NCI-H2171 (cell line): ENCODE results near the gene EIF2AK2.
"Not testable (repeated sequence)": the region's sequence is repeated elsewhere in the genome, so short reads cannot be mapped to it uniquely, and the experiment has no call there.

Source experiments
- DNase-seq: peaks from one replicate; lab custom pipeline; 2025; lab: John Stamatoyannopoulos, UW

EIF2AK2 gene

DNA sequence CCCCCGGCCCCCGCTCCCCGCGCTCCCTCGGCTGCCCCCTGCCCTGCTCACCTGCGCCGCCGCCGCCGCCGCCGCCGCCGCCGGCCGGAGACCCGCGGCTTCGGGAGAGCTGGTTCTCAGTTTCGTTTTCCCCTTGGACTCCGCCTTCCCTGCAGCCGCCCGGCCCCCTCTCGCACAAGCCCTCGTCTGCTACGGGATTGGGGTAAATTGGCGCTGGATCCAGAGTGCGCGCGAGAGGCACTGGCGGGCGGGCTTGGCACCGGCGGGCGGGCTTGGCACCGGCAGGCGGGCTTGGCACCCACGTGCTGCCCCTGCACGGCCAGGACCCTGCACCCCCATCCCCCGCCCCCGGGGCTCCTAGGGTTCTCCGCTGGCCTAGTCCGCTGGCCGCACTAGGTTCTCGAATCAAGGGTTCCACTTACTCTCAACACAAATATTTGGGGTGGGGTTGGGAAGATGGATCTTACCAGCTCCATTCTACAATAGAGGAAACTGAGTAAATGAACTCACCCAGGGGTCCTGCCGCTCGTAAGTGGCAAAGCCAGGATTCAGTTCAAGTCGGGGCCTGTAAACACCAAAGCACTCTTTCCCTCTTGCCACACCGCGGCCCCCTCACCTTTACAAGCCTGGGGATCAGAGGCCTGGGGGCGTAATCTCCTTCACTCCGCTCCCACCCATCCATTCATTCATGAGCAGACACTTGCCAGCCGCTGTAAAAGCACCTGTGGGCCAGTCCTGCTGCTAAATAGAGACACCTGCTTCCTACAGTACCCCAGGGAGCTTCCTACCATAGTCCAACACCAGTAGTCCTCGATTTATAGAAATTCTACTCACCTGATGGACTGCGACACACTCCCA lies at the start of gene EIF2AK2:
Gene EIF2AK2, minus strand, starts transcription at position 124 of the 858 bp plus-strand sequence. CDS start 9,174 bp downstream, outside the sequence.
- DNase-seq: peak; percentile 67

DNA sequence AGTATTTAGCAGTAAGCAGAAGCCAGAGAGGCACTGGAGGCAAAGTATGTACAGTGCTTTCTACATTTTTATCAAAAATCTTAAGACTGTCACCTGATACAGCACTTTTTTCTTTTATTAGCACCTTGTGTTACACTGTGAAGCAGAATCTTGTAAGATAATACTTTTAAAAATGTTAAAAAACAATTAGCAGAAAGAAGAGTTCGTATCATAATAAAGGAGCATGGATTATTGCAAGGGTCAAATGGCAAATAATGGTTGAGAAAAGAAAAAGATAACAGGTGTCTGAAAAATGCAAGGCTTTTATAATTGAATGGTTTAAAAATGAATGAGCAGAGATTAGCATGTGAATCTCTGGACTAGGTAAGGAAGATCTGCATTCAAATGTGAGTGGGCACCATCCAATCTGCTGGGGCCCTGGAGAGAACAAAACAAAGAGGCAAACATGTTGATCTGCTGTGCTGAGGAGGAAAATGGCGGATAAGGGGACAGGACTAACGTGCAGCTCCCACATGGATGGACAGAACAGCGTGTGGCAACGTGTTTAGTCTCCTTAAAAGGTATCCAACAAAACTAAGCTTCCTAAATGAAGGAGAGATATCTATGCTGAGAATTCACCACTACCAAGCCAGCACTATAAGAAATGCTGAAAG lies 49.0 kb upstream of the EIF2AK2 start:
- no peak for DNase-seq

DNA sequence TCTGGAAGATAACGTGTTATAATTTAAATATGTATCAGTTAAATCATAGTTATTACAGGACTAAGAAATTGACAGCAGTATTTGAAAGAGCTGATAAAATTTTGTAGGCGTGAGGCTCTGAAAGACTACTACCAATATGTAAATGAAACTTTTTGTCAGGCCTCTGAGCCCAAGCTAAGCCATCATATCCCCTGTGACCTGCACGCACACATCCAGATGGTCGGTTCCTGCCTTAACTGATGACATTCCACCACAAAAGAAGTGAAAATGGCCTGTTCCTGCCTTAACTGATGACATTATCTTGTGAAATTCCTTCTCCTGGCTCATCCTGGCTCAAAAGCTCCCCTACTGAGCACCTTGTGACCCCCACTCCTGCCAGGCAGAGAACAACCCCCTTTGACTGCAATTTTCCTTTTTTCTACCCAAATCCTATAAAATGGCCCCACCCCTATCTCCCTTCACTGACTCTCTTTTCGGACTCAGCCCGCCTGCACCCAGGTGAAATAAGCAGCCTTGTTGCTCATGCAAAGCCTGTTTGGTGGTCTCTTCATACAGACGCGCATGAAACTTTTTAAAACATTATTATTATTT lies 48.4 kb upstream of the EIF2AK2 start:
- DNase-seq: not testable (repeated sequence)

DNA sequence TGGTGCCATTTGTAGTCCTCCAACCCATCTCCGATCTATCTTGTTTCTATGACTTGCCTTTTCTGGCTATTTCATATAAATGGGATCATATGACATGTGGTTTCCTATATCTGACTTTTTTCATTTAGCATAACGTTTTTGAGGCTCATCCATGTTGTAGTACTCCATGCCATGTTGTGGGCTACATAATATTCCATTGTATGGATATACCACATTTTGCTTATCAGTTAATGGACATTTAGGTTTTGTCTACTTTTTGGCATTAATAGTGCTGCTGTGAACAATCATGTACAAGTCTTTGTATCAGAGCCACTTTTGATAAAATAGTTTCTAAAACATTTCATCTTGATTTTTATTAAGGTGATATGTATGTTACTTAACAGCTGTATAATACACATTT lies 46.9 kb upstream of the EIF2AK2 start:
- DNase-seq: no peak

DNA sequence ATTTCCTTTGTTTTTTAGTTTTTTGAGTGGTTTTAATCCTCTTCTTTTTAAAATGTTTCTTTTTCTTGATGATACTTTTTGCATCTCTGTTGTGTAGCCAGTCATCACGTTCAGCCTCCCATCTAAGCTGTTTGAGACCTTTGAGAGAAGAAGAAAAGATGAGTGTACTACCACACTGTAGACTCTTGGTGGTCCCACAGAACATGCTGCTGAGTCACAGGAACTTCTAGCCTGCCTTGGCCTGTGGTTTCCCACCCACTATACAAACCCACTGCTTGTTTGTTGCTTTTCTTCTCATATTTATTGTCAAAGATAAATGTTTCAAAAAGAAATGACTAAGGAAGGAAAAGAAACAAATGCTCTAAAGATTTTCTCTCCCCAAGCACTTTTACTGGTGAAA lies 45.0 kb upstream of the EIF2AK2 start:
- DNase-seq: no peak

DNA sequence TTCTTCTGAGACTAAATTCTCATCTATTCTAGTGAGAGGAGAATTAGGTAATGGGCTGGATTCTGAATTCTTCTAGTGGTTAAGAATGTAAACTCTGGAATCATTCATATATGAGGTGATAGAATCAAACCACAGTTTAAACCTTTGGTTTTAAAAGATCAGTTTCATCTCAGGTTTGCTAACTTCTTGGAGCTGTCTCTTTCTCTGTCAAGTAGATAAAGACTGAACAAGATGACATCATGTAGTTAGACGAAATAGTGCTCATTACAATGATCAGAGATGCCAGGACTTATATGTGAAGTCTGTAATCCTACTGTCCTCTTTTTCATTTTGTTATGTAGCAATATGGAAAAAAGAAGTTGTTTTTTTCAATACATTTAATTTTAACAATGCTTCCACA lies 44.4 kb upstream of the EIF2AK2 start:
- no peak for DNase-seq

DNA sequence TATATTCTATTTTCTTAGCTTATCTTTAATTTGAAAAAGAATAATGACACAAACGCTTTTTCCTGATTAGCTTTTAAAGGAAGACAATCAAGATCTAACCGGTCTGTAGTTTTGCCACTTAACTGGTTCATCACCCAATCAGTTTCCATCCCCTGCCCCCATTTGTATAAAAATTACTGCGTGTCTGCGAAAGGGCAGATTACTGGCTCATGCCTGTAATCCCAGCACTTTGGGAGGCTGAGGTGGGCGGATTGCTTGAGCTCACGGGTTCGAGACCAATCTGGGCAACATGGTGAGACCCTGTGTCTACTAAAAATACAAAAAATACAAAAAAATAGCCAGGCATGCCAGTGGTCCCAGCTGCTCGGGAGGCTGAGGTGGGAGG lies 41.9 kb upstream of the EIF2AK2 start:
- DNase-seq: no peak

DNA sequence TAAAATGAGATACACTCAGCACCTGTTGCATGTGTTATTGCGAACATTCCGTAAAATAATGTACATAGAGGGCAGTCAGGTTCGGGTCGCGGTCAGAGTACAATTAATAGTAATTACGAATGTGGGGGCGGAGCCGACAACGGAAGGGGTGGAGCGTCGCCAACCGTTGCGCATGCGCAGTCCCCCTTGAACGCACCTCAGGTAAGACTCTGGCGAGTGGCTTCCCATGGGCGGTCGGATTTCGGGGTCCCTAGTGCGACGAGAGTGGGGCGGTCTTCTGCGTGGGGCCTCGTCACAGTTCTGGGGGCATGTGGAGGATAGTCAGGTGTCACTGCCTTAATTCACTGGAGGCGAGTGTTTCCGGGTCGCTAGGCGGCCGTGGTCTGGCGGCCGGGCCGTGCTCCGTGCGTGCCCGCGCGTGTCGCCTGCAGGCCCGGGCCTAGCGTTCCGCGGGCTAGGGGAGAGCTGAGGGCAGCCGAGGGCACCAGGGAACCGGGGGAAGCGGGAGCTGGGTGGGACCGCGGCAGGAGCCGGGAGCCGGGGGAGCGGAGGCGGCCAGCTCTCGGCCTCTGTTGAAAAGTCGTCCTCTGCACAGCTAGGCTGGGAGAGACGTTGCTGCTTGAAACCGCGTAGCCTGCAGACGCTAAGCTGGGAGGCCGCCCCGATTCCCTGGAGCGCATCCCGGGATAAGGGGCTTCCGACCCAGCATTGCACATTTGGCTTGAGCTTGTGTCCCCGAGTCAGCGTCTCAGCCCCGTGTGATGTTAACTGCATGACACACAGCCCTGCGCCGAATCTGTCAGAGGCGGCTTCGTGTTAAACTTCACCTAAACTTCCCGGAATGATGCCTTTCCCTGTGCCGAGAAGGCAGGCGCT lies 39.8 kb upstream of the EIF2AK2 start, which contains the start of gene CEBPZOS:
Gene CEBPZOS, plus strand, starts transcription at position 177 of the 876 bp plus-strand sequence. CDS start 3,209 bp downstream, outside the sequence.
- peak; percentile 64 for DNase-seq

DNA sequence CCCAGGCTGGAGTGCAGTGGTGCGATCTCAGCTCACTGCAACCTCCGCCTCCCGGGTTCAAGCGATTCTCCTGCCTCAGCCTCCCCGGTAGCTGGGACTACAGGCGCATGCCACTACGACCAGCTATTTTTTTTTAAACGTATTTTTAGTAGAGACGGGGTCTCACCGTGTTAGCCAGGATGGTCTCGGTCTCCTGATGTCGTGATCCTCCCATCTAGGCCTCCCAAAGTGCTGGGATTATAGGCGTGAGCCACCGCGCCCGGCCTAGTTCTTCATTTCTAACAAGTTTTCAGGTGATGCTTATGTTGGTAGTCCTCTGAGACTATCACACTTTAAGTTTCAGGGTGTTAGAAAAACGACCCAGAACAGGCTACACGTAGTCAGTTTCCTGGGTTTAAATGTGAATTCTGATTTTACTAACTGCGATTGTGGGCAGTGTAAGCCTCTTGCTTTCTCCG lies 39.1 kb upstream of the EIF2AK2 start:
- DNase-seq: not testable (repeated sequence)

DNA sequence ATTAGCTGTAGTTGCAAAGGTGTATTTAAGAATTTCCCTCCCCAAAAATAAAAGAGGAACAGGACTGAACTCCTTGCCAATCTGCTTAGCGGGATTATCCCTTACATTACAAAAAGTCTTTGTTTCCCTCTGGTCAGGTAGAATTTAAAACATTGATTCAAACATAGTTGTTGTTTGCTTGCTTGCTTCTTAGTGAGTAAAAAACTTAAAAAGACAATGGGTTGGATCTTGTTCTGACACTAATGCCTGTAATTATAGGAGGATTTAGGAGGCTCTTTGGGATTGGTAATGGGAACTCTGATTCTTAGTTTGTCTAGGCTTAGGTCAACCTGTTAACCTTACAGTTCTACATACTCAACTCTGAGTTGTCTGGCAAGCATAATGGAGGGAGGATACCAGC lies 35.8 kb upstream of the EIF2AK2 start:
- DNase-seq: no peak

DNA sequence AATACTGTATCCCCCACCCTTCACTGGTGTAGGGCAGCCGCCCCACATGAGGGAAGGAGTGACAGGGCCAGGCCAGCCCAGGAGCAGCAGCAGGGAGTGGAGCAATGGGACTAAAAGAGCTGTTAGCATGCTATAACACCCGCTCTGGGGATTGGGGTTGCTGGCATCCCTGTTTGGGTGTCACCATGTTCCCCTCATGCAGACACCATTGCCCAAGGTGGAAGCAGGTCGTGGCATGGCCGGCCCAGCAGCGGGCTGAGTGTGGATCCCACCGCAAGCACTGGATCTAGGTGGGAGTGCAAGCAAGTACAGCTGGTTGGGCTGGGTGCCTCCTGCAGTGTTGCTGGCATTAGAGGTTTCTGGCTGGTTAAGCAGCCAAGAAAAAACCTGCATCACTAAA lies 35.0 kb upstream of the EIF2AK2 start:
- no peak for DNase-seq

DNA sequence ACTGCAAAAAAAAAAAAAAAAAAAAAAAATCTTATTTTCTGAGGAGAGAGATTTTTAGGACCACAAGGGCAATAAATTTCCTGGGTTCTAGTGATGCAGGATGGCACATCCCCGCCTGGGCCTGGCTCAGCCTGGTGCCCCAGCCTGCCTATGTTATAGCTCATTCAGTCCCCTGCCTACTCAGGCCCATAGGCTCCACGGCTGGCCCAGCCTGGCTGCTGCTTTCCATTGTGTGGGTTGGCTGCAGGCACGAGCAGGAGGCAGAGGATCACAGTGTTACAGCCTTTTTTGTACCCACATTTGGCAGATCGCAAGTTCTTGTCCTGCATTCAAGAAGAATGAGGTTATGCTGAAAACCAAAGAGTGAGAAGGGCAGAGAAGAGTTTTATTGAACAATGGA lies 34.5 kb upstream of the EIF2AK2 start:
- DNase-seq: no peak

DNA sequence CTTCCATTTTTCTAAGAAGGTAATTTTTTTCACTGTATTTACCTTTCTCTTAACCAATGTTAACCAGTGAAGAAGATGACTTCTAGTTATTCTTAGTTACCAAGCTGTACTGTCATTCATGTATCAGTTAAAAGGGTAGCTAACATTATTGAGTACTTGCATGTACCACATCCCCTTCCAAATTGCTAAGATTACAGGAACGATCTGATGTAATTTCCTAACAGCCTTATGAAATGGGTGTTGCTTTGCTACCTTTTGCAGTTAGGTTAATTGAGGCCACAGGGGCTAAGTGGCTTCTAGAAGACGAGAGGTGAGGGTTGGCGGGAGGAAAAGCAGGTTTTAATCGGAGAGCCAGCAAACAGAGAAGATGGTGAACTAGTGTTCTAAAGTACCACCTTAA lies 33.5 kb upstream of the EIF2AK2 start:
- DNase-seq: no peak

DNA sequence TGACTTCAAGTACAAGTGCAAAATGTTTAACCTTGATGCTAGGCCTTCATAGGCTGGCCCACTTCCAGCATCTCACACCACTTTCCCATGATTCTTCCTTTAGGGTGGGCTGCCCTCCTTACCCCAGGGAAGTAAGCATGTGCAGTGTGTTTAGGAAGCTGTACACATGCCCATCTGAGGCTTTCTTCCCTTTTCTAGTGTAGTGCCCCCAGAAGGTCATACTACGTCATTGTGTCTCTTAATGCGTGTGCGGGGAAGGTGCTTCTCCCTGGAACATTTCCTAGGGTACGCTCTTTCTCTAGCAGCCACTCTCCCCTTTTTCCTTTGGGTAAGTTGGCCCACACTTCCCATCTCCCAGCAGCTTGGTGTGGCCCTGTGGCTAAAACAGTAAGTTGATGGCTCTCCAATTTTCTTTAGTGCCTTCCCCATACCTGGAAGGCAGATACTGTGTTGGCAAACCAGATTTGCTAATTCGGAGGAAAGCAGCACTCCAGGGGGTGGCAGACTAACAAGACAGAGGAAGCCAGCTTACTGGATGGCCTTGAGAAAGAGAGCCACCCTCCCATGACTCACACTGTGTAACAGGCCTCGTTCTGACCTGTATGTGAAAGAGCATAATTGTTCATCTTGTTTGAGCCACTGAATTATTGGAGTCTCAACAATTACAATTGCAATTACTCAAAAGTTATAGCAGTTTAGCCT lies 32.8 kb upstream of the EIF2AK2 start:
- DNase-seq: no peak

DNA sequence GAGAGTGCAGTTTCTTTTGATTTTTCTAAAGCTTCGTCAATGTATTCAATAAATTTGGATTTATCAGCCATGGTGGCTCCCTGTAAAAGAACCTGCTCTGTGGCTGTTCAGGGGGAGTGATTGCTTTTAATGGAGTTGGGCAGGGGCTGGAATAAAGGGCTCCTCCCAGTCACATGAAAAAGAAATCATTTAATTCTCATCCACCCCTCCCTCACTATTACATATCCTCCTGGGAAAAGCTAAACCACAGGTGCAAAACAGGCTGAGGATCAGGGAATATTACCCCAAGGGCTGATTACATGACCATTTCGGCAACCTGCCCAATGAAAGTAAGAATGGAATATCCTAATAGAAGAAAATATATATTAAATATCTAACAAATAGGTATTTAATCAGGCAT lies 31.8 kb upstream of the EIF2AK2 start, which contains the start of gene SULT6B1:
Gene SULT6B1, minus strand, starts transcription at position 101 of the 400 bp plus-strand sequence. Its CDS starts 30 bp downstream, at position 71.
- no peak for DNase-seq

DNA sequence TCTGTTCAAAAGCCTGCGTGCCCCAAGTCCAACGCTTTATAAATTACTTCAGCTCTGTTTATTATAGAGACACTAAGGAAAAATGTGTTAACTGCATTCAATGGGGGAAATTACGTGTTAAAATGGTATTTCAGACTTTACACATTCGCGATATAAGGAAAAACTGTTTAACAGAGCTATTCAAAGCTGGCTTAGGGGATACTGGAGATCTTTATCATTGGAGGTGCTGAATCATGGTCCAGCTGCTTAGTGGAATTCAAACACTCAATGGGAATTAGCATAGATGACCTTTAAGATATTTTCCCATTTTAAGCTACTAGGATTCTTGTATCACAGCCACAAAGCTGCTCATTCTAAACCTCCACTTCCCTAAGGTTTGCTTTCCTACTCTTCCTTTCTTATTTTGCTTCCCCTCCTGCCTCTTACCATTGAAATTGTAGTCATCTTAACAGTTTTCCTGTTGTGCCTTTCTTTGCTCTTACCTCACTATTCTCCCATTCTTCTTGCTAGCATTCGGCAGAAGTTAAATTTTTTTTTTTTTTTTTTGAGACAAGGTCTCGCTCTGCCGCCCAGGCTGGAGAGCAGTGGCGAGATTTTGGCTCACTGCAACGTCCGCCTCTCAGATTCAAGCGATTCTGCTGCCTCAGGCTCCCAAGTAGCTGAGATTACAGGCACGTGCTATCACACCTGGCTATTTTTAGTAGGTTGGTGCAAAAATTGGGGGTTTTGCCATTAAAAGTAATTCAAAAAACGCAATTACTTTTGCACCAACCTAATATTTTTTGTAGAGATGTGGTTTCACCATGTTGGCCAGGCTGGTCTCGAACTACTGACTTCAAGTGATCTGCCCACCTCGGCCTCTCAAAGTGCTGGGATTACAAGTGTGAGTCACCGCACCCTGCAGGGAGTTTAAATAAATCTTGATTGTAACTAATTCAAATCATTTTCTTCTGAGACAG lies 25.2 kb upstream of the EIF2AK2 start:
- no peak for DNase-seq

DNA sequence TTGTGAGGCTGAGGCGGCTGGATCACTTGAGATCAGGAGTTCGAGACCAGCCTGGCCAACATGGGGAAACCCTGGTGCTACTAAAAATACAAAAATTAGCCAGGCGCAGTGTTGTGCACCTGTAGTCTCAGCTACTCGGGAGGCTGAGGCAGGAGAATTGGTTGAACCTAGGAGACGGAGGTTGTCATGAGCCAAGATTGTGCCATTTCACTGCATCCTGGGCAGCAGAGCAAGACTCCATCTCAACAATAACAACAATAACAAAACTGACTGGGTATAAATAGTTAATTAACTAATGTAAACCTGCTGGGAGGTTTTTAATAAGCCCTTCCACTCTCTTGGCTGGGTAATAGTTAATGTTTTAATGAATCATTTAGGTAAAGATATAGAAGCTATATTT lies 23.9 kb upstream of the EIF2AK2 start:
- DNase-seq: no peak

DNA sequence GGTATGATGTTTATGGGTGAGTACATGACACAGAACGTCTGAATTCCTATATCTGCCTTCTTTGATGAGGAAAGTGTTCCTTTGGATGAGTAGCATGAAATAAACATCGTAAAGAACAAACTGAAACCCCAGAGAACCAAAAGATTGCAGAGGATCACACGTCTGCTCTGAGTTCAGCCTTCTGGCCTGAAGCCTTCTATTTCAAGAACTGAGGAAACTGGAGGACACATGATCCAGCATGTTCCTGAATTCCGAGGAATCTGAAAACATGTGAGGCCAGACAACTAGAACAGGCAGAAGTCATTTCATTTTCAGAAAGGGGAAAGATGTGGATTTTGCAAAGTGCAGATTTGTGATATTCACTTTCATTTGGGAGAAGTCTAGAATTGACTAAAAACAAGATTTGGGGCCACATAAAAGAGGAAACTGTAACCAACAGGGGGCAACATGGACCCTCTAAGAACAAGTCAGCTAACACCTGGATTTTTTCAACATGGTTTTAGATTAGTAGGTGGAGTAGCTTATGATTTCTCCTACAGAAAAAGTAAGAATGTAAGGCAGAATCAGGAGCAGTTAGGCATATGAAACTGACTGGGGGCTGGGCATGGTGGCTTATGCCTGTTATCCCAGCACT lies 23.3 kb upstream of the EIF2AK2 start:
- no peak for DNase-seq

DNA sequence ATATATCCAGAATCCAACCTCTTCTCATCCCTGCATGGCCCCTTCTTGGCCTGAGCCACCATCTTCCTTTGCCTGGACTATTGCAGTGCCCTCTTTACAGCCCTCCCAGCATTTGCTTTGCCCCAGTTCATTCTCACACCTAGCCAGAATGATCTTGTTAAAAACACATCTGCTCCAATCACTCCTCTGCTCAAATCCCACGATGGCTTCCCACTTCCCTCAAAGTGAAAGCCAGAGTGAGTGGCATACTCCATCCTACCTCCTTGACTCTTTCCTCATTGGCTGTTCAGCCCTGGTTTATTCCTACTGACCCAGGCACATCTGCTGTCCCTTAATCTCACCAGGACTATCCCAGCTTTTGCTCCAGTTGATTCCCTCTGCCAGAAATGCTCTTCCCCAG lies 17.0 kb upstream of the EIF2AK2 start:
- no peak for DNase-seq

DNA sequence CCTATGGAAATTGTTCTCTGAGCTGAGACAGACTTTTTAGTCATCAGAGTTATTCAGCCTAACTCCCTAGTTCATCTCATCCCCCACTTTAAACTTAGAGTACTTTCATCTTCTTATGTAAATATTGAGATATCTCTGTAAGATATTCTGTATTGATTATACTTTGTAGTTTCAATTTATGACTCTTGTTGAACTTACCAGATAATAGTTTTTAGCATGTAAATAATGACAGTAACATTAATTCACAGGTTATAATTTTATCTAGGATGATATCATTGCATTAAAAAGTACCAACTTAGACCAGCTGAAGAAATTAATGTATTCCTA lies 14.8 kb upstream of the EIF2AK2 start:
- no peak for DNase-seq
